ENCODE measurements around the gene SLC45A3.

GRCh38 chr1:205688171-205689080, 8.1 kb upstream of the SLC45A3 start:
- TF ChIP-seq POLR2AphosphoS5 (IDR thresholded peaks at IDR 0.05) = no peak
- TF ChIP-seq TAF1 (IDR thresholded peaks at IDR 0.05; ENCODE audit: low read depth) = no peak
